Astrocyte (in vitro differentiated cells and primary cell): ENCODE measurements around the gene TMEM179.

Experiments used
- EZH2 ChIP-seq: IDR thresholded peaks from 2 replicates; pipeline ENCODE4 v1.6.1; 2012; ENCODE audit warnings: mild to moderate bottlenecking, low read length, inconsistent platforms; ENCODE audit not compliant: insufficient read depth
- TF ChIP-seq, protein P1 (sequence below): IDR thresholded peaks from 2 replicates; pipeline ENCODE4 v1.5.1; 2011; ENCODE audit warnings: low read depth, mild to moderate bottlenecking, inconsistent platforms, low read length, moderate library complexity; ENCODE audit not compliant: insufficient read depth

DNA sequence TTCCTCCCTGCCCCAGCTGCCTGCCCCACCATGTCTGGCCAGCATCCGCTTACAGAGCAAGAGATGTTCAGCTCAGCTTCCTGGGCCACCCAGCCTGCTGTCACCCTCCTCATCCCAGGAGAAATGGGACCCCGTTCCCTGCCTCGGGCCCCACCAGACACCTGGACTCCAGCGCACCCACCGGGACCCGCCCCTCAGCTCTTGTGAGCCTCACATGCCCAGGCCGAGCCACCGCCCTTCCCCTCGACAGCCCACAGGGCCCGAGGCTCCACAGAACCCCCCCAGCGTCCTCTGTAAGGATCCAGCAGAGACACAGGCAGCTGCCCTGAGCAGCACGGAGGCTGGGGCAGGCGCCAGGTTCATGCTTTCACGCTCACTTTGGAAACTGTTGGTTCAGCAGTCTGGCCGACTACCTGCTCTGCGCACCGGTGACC, 43.4 kb downstream of the TMEM179 start:
- TF ChIP-seq, protein P1, sequence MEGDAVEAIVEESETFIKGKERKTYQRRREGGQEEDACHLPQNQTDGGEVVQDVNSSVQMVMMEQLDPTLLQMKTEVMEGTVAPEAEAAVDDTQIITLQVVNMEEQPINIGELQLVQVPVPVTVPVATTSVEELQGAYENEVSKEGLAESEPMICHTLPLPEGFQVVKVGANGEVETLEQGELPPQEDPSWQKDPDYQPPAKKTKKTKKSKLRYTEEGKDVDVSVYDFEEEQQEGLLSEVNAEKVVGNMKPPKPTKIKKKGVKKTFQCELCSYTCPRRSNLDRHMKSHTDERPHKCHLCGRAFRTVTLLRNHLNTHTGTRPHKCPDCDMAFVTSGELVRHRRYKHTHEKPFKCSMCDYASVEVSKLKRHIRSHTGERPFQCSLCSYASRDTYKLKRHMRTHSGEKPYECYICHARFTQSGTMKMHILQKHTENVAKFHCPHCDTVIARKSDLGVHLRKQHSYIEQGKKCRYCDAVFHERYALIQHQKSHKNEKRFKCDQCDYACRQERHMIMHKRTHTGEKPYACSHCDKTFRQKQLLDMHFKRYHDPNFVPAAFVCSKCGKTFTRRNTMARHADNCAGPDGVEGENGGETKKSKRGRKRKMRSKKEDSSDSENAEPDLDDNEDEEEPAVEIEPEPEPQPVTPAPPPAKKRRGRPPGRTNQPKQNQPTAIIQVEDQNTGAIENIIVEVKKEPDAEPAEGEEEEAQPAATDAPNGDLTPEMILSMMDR, result no peak
- TF ChIP-seq EZH2, result no peak
